Psoas muscle (tissue), 8 donors: ENCODE results near the gene ADCY9. TPM values are rescaled to one million over a fixed set of nuclear protein-coding genes. Genes with fewer than 3 reads are reported as not detected.

ENCODE experiments used
- ATAC-seq, 4 donors: fragments of 200-7000 bp; cut with Tn5 transposase; one replicate each; pipeline ENCODE4 v1.9.1; 2020; ENCODE audit warnings: moderate library complexity in 3 of 4, mild to moderate bottlenecking in 2 of 4
- DNase-seq, 2 donors: peaks; one replicate each; pipeline ENCODE4 v3.0.0-alpha.2; 2020
- H3K27ac ChIP-seq: fragments of 200-600 bp; one replicate; pipeline ENCODE4 v1.8.0; 2022
- H3K27me3 ChIP-seq, 3 donors: fragments of 200-600 bp in 1 of 3; one replicate each; pipeline versions ENCODE4 v1.6.1 to v1.8.0; 2013 to 2022; ENCODE audit warnings: low read length in 2 of 3, mild to moderate bottlenecking in 2 of 3, moderate library complexity in 1 of 3; ENCODE audit not compliant: insufficient read depth in 3 of 3
- H3K36me3 ChIP-seq, 2 donors: fragments of 200-600 bp in 1 of 2; one replicate each; pipeline versions ENCODE4 v1.6.1 to v1.8.0; 2013 to 2022; ENCODE audit warnings: low read depth in 1 of 2, mild to moderate bottlenecking in 1 of 2, moderate library complexity in 1 of 2; ENCODE audit not compliant: insufficient read depth in 1 of 2
- H3K4me1 ChIP-seq: fragments of 200-600 bp; one replicate; pipeline ENCODE4 v1.8.0; 2022
- H3K4me3 ChIP-seq: fragments of 200-600 bp; one replicate; pipeline ENCODE4 v1.8.0; 2022; ENCODE audit warnings: mild to moderate bottlenecking
- H3K9me3 ChIP-seq: fragments of 200-600 bp; one replicate; pipeline ENCODE4 v1.8.0; 2022
- WGBS, 3 donors: extraction: QIAGEN DNeasy Blood & Tissue Kit; methylation state at CpG; one replicate each; pipeline versions ENCODE4 v1.1.6 to v1.1.7; 2013; 5-methylcytosine and 5-hydroxymethylcytosine counted together
- intact Hi-C, 2 donors: fragments of 100-400 bp; cut with DNase I; formaldehyde crosslinking; loops; one replicate each; pipeline versions ENCODE4 v1.11.0 to v1.14.2; 2022
- polyA plus RNA-seq, 3 donors: library from polyadenylated mRNA; stranded (reverse); fragments of 200-250 nt; gene quantifications; one replicate each; pipeline ENCODE4 v1.2.3, GENCODE V29; 2013
- total RNA-seq, 4 donors: library from RNA; stranded (reverse); fragmentation: NEBNext Ultra II Directional in 2 of 4; extraction: Animal tissue kit (Norgen Biotek cat#: 25700) in 2 of 4; gene quantifications; one replicate each; pipeline versions ENCODE4 v1.2.1 to v1.2.4, GENCODE V29; 2021 to 2023
- TF ChIP-seq, protein P1 (sequence below): fragments of 200-600 bp; IDR thresholded peaks from one replicate; pipeline ENCODE4 v1.8.0; 2022; ENCODE audit warnings: antibody characterized with exemption
- donor health status: healthy with polysubstance abuse.
- donor health status: DM: no; HTN: no; CAD: no; lungs with moderate emphysema.
- donor health status: Bipolar disorder and iron deficiency.
- donor health status: healthy.
- donor health status: DM: yes; HTN: yes; CAD: no.
- donor health status: DM: no; HTN: no; CAD: no.
- donor health status: DM: no; HTN: no; CAD: no.
- donor health status: DM: yes; HTN: yes; CAD: no.

ADCY9 gene
- total and polyA plus RNA-seq, 7 donors = 9.0 to 134 (median 44.9) TPM

DNA sequence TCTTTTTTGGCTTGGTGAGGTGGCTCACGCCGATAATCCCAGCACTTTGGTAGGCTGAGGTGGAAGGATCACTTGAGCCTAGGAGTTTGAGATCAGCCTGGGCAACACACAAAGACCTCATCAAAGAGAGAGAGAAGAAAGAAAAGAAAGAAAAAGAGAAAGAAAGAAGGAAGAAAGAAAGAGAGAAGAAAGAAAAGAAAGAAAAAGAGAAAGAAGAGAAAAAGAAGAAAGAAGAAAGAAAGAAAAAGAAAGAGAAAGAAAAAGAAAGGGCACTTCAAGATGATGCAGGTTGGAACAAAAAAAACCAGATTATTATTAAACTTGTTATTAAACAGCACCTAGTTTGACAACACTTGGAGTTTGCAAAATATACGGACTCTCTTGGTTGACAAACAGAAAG lies 21.2 kb upstream of the ADCY9 start:
- TF ChIP-seq, protein P1, sequence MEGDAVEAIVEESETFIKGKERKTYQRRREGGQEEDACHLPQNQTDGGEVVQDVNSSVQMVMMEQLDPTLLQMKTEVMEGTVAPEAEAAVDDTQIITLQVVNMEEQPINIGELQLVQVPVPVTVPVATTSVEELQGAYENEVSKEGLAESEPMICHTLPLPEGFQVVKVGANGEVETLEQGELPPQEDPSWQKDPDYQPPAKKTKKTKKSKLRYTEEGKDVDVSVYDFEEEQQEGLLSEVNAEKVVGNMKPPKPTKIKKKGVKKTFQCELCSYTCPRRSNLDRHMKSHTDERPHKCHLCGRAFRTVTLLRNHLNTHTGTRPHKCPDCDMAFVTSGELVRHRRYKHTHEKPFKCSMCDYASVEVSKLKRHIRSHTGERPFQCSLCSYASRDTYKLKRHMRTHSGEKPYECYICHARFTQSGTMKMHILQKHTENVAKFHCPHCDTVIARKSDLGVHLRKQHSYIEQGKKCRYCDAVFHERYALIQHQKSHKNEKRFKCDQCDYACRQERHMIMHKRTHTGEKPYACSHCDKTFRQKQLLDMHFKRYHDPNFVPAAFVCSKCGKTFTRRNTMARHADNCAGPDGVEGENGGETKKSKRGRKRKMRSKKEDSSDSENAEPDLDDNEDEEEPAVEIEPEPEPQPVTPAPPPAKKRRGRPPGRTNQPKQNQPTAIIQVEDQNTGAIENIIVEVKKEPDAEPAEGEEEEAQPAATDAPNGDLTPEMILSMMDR = no peak
- no peak for DNase-seq
- ATAC-seq = no peak
- intact Hi-C loops = no loop called here
- 80 to 93% (median 84%) methylated on average over 3 of the region's 3 CpGs for WGBS, 3 donors
- Histone ChIP-seq H3K4me1 (no peaks in the 10 kb centered on the region), H3K27me3 (no peaks in the 10 kb centered on the region), H3K4me3 (no peak overlapping the region), H3K9me3 (no peaks in the 10 kb centered on the region), H3K27ac (no peak overlapping the region), H3K36me3 (no peaks in the 10 kb centered on the region)

GRCh38 chr16:4136229-4136813 lies 20.1 kb upstream of the ADCY9 start:
- intact Hi-C loops = no loop called here
- Histone ChIP-seq H3K27me3 (no peaks in the 10 kb centered on the region), H3K27ac (no peak overlapping the region), H3K4me3 (no peak overlapping the region), H3K36me3 (no peaks in the 10 kb centered on the region), H3K9me3 (no peaks in the 10 kb centered on the region), H3K4me1 (no peaks in the 10 kb centered on the region)
- DNase-seq (no peak), ATAC-seq (no peak)
- 37 to 51% (median 40%) methylated on average over 9 of the region's 9 CpGs for WGBS, 3 donors
- TF ChIP-seq, protein P1 = no peak

GRCh38 chr16:4135537-4135936 lies 19.3 kb upstream of the ADCY9 start:
- Histone ChIP-seq H3K27ac (no peak overlapping the region), H3K27me3 (no peaks in the 10 kb centered on the region), H3K4me1 (no peaks in the 10 kb centered on the region), H3K36me3 (no peaks in the 10 kb centered on the region), H3K9me3 (no peaks in the 10 kb centered on the region), H3K4me3 (no peak overlapping the region)
- TF ChIP-seq, protein P1 = no peak
- ATAC-seq (no peak), DNase-seq (no peak)
- intact Hi-C loops = no loop called here
- WGBS, 3 donors = 95 to 100% (median 100%) methylated on average over 1 of the region's 1 CpG

DNA sequence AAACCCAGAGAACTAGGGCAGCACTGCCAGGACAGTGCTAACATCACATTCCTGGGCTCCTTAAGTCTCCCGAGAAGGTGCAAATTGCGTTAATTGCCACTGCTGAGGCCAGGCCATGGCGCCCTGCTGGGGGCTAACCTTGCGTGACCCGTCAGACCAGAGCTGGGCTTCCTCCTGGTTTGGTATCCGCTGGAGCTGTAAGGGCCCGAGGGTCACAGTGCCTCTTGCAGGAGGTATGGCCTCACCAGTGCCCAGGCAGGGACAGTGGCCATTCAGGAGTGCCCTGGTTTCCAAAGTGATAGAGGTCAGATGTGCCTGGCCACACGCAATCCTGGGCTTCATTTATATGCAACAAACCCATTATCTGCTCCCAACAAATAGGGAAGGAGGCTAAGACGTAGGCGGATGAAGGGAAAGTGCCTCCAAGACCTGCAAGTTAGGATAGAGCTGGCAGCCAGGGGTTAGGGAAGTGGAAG lies 17.7 kb upstream of the ADCY9 start:
- WGBS, 3 donors = 85 to 92% (median 90%) methylated on average over 10 of the region's 10 CpGs
- no peak for DNase-seq
- TF ChIP-seq, protein P1 = no peak
- Histone ChIP-seq H3K27me3 (no peaks in the 10 kb centered on the region), H3K9me3 (no peaks in the 10 kb centered on the region), H3K4me3 (no peak overlapping the region), H3K27ac (no peak overlapping the region), H3K36me3 (no peaks in the 10 kb centered on the region), H3K4me1 (no peaks in the 10 kb centered on the region)
- ATAC-seq = no peak
- intact Hi-C loops = no loop called here

- Histone ChIP-seq H3K27ac (no peak overlapping the region), H3K4me3 (no peak overlapping the region), H3K9me3 (no peaks in the 10 kb centered on the region), H3K36me3 (no peaks in the 10 kb centered on the region), H3K4me1 (no peaks in the 10 kb centered on the region), H3K27me3 (no peaks in the 10 kb centered on the region)
- DNase-seq (no peak), ATAC-seq (no peak)
- TF ChIP-seq, protein P1 = no peak
- intact Hi-C loops = no loop called here
- WGBS, 3 donors = 47 to 63% (median 51%) methylated on average over 13 of the region's 13 CpGs
Measured at GRCh38 chr16:4131621-4132020, 15.4 kb upstream of the ADCY9 start.
